GM19395 (cell line): ENCODE results near the gene AIFM3.

Source experiments
- ATAC-seq: cut with Tn5 transposase; IDR thresholded peaks from one replicate; pipeline ENCODE4 v1.9.1; 2021; ENCODE audit warnings: mild to moderate bottlenecking, moderate library complexity; ENCODE audit not compliant: unreplicated experiment

The AIFM3 gene

DNA sequence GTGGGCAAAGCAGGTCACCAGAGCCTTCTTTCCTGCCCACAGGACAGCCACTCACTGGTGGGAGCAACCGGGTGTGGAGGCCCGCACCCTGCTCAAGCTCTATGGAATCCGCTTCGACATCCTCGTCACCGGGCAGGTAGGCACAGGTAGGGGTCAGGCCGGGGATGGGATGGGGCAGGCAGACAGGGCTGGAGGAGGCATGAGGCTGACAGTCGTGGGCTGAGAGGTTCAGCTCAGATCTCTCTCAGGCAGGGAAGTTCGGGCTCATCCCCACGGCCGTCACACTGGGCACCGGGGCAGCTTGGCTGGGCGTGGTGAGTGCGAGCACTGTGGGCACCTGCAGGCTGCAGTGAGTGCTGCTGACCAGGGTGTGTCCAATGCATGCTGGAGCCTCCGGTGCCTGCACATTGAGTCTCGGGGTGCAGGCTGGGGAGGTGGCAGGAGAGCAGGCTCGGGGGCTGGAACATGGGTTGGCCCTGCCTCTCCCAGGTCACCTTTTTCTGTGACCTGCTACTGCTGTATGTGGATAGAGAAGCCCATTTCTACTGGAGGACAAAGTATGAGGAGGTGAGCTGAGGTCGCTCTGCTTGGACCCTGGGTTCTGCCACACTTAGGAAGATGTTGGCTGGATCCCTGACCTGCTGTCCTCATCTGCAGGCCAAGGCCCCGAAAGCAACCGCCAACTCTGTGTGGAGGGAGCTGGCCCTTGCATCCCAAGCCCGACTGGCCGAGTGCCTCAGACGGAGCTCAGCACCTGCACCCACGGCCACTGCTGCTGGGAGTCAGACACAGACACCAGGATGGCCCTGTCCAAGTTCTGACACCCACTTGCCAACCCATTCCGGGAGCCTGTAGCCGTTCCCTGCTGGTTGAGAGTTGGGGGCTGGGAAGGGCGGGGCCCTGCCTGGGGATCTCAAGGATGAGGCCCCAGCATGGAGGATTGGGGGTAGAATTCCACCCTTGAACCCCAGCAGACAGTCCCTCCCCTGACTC, 59.0 kb downstream of the AIFM3 start:
- ATAC-seq: no peak

DNA sequence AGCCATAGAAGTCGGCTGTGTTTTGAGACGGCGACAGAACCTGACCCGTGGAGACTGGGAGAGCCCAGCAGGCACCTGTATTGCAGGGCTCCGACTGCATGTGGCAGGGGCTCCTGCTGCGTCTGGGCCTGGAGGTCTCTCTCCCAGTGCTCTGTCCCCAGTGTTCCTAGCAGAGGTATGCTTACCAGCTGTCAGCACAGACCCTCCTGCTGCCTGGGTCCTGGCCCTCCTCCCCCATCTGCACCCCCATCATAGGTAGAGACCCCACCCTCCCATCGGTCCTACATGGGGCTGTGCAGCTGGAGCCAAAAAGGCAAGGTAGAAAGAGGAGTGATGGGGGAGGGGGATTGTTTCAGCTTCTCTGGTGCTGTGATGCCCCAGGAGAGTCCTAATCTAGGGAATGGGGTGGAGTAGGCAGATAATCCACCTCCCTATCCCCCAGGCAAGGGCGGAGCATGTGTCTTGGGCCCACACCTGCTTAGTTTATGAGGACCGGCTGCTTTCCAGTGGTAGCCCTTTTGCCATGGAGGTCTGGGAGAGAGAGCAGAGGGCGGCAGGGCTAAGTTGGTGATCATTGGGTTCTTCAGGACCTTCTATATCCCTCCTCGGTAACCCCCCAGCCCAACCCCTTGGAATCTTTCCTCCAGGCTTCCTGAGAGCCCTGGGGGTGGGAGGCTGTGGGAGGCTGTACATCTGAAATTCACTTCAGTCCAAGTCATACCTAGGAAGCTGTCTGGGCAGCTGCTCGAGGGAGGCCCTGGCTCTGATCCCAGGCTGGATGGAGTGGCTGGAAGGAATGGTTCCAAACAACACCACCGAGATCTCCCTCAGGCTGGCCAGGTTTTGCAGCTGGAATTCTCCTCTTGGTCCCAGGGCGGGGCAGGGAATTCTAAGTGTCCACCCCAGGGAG, 60.0 kb downstream of the AIFM3 start:
- ATAC-seq: no peak

DNA sequence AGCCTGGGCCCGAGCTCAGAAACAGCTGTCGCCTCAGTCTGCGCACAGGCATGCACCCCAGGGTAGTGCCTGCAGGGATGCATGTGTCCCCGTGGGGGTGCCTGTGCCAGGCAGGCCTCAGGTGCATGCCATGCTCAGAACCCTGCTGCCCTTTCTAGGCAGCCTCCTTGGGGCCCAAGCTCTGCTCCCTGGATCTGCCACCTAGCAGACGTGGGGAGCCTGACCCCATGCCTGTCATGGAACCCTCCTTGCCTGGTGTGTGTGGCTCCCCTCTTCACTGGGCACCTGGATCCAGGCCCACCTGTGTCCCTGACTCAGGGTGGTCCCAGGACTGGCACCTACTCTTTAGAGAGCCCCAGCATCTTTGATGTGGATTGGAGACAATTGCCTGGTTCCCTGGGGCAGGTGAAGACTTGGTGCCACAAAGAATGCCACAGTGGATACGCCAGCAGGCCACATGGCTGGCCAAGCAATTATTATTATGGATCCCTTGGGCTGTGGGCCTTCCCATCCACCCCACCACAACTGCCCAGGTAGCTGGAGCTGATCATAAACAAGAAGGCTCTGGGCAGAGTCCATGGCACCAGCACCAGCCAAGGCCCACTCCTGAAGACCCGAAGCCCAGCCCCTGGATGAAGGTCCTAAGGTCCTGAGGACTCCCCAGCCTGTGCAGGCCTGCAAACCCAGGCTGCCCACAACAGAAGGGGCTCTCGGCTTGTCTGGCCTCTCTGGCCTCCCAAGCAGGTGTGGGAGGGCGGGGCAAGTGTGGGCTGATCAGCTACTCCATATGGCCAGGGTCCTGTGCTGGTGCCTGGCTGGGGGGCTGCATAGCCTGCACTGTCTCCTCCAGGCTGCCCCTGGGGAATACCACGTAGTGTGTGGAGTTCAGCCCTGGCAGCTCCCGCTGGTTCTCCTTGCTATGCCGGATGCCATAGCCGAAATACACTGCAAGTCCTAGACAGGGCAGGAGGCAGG, 61.5 kb downstream of the AIFM3 start:
- no peak for ATAC-seq

DNA sequence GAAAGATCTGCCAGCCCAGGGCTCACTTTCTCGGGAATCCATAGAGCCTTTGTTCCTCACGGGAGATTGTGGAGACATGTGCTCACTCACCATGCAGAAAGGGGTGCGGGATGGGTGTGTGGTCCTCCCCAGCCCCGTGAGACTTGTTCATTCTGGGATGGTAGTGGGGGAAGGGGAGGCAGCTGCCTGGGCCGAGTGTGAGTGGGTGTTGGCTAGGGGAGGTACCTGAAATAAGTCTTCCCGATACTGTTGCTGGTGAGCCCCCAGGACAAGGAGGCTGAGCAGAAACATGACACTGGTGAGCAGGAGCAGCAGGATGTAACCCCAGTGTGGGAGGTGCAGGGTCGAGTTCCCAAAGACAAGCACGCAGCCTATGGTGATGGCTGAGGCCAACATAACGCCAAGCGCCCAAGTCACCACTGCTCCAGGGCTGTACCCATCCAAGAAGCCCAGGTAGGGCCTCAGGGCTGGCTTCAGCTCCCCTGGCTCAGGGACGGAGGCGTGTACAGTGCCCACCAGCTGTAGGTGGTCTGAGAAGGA, 62.5 kb downstream of the AIFM3 start:
- no peak for ATAC-seq

DNA sequence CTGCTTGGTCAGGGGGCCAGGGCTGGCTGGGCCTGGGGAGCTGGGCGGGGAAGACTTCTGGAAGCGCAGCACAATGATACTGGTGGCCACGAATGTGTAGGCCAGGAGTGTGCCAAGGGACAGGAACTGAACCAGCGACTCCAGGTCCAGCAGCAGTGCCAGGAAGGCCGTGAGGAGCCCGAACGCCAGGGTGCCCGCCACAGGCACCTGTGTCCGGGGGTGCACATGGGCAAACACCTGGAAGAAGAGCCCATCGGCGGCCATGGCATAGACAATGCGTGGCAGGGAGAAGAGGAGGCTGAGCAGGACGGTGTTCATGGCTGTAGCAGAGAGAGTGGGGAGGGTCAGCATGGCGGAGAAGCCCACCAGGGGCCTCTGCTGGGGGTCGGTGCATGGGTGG, 63.0 kb downstream of the AIFM3 start:
- no peak for ATAC-seq
